Superior temporal gyrus (tissue), 1 donor: ENCODE measurements around the gene PM20D2.
A peak's percentile ranks its signal among the peaks of the same experiment; 100 is the strongest.

Source experiments
- DNase-seq: peaks from one replicate; pipeline ENCODE4 v3.0.0-alpha.2; 2016; ENCODE audit errors: extremely low spot score

PM20D2 gene

GRCh38 chr6:89204096-89204495 is 58.2 kb downstream of the PM20D2 start:
- DNase-seq, result no peak

- DNase-seq, result no peak
Measured at GRCh38 chr6:89205819-89206218, 60.0 kb downstream of the PM20D2 start.

- DNase-seq, result peak; percentile 14
Measured at GRCh38 chr6:89208551-89208950, 62.7 kb downstream of the PM20D2 start.

GRCh38 chr6:89209457-89209856 is 63.6 kb downstream of the PM20D2 start:
- DNase-seq, result no peak

GRCh38 chr6:89212472-89212871 is 66.6 kb downstream of the PM20D2 start:
- DNase-seq, result no peak

GRCh38 chr6:89214197-89214596 is 68.3 kb downstream of the PM20D2 start:
- no peak for DNase-seq
